NOMO-1 (cell line): ENCODE measurements around the gene BRD3OS.

Experiments used
- DNase-seq, 2 experiments: peaks; one replicate each; lab custom pipeline; 2025; ENCODE audit not compliant: unreplicated experiment in 2 of 2; lab: John Stamatoyannopoulos, UW

BRD3OS gene, protein sequence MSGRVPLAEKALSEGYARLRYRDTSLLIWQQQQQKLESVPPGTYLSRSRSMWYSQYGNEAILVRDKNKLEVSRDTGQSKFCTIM

DNA sequence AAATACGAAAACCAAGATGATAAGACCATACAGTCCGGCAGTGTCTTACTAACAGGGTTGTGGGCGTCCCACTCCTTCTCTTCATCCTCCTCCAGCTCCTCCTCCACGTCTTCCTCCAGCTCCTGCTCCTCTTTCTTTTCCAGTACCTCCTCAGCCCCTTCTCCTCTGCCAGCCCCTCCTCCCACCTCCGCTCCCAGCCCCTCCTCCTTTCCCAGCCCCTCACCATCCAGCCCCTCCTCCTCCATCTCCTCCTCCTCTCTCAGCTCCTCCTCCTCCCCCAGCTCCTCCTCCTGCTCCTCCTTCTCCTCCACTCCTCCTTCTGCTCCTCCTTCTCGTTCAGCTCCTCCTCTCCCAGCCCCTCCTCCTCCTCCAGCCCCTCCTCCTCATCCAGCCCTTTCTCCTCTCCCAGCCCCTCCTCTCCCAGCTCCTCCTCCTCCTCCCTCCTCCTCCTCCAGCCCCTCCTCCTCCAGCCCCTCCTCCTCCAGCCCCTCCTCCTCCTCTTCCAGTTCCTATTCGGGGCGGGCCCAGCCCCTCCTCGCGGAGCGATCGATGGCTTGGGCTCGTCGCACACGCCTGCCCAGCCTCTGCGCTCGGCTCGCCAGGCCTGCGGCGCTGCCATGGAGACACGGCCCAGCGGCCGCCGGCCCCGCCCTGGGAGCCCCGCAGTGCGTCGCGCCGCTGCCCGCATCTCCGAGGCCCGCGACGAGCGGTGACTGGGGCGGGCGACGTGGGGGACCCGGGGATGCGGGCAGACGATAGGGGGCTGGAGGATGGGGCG is at the start of gene BRD3OS:
Gene BRD3OS, plus strand, starts transcription at position 654 of the 778 bp plus-strand sequence. CDS start 1,267 bp downstream, outside the sequence.
- DNase-seq = peak; percentile 95 to 96

DNA sequence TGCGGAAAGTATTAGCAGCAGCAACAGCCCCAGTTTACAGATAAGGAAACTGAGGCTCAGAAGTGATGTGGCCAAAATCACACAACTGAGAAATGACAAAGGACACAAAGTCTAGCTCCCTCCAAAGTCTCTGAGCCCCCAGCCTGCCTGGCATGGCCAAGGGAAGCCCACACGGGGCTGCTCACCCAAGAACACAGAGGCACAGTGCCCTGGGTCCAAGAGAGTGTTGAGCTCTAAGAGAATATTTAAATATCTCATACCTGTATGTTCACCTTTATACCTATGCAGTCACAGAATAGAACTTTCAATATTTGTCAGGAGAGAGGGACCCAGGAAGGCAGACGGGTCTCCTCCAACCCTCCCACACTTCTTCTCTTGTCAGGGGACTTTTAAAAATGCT is 49.8 kb upstream of the BRD3OS start:
- DNase-seq = no peak

DNA sequence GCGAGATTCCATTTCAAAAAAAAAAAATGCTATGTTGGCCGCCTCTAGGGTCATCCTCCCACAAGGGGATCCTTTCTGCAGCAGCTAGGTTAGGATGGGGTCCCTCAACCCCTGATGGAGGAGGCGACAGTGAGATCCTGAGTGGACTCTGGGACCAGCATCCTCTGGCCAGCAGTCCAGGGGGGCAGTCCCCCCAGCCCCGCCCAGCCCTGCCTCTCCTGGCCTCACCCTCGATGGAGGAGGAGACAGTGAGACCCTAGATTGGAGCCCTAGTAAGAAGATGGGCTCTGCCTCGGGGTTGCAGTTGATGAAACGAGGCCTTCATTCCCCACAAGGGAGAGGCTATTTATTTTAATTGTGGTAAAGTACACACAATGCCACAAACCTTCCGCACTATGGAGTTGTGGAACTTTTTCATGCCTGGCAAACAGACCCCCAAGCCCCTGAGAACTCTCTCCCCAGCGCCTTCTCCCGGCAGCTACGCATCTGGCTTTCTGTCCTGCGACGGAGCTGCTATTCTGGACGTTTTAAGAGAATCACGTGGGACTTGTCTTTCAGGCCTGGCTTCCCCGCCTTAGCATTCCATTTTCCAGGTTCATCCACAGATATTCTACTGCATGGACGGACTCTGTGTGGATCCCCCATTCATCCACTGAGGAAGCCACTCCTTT is 49.0 kb upstream of the BRD3OS start:
- DNase-seq = no peak

DNA sequence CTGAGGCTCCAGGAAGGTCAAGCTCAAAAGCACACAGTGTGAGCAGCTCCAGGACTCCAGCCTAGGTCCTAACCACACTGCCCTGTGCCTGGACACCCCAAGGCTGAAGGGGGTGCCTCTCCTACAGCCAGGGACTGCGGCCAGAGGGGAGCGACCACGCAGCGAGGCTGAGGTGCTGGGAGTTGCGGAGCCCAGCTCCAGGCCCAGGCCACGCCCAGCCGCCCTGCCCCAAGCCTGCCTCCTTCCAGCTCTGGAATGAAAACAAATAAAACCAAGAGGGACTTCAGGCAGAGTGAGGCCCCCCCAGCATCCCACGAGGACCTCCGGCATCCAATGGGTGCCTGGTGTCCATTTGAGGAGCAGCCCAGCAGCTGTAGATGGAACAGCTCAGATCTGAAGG is 48.4 kb upstream of the BRD3OS start:
- no peak for DNase-seq

DNA sequence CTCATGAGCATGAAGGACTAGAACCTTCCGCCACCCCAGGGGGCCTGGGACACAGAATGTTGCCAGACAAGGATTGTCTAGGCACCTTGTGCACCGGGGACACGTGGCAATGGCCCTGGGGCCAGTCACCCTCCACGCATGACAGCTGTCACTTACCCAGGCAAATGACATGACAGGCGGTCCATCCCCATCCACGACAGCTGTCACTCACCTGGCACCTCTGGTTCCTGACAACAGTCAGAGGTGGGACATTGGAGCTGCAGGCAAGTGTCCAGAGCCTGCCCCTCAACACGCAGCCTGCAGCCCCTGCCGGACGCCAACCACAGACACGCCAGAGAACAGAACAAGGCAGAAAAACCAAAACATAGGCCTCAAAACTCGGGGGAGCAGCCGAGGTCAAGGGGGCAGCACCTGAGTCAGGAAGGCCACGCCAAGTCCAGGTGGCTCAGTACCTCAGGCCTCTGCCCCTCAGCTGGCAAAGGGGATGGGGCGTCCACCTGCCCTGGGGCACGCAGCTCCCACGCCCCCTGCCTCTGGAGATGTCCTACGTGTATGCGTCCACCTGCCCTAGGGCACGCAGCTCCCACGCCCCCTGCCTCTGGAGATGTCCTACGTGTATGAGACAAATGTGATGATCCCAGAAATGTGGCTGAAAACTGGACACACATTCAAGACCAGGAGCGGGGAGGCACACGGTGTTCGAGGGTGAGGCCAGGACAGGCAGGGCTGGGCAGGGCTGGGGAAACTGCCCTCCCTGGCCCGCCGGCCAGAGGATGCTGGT is 47.7 kb upstream of the BRD3OS start:
- no peak for DNase-seq

DNA sequence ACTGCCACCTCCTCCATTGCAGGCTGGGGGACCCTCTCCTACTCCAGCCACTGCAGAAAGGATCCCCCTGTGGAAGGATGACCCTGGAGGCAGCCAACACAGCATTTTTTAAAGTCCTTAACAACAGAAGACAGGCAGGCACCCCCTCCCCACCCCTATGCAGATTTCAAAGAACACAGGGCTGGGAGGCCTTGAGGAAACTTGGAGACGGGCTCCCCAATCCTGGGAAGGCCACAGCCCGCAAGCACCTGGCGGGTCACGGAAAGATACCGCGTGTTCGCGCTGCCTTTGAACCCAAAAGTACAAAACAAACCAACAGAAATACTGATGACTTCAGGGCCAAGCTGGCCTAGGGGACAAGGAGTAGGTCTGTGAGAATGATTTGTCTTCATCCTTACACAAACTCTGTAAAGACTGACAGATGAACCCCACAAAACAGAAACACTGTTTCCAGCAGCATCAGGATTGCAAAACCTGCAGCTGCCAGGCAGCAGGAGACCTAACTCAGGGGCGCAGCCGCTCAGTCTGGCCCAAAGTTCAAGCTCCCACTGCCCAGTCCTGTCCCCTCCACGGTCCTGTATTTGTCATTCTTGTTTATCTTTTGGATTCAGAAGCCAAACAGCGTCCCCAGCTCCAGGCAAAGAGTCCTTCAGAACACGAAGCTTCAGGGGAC is 46.9 kb upstream of the BRD3OS start:
- no peak for DNase-seq

DNA sequence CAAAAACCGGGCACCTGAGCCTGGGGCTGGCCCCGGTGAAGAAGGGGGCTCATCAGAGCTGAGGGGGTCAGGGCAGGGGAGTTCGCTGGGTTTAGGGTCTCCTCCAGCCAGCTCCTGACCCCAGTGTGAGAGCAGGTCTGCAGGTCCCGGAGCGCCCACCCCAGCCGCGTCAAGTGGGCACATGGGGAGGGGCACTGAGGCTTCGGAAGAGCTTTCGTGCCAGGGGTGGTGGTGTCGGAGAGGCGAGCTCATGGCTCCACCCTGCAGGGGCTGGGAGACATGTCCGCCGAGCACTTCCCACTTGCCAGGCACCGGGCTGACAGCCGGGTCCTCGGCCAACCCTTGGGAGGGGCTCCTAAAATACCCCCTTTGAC is 46.4 kb upstream of the BRD3OS start:
- no peak for DNase-seq

DNA sequence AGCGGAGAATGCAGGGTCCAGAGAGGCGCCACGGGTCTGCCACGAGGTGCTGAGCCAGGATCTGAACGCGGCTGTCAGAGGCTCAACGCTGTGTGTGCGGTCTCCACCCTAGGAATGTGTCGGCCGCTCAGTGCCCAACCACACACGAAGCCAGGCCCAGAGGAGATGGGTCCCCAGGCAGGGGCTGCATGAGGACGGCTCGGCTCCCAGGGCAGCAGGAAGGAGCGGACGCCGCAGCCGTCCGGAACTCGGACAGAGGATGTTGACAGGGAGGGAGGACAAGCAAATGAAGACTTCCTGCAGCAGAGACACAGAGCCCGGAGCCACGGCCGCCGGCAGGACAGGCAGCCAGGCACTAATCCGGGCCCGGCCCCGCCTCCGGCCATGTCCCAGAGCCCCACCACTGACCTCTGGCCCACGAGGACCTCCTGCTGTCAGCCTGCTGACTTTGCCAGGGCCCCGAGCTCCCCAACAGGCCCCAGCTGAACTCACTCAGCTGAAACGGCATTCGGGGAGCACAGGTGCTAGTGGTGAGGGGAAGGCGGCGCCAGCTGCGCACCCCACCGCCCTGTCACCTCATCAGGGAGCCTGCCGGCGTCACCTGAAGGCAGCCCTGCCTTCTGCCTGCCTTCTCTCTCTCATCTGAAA is 45.9 kb upstream of the BRD3OS start:
- DNase-seq = no peak

DNA sequence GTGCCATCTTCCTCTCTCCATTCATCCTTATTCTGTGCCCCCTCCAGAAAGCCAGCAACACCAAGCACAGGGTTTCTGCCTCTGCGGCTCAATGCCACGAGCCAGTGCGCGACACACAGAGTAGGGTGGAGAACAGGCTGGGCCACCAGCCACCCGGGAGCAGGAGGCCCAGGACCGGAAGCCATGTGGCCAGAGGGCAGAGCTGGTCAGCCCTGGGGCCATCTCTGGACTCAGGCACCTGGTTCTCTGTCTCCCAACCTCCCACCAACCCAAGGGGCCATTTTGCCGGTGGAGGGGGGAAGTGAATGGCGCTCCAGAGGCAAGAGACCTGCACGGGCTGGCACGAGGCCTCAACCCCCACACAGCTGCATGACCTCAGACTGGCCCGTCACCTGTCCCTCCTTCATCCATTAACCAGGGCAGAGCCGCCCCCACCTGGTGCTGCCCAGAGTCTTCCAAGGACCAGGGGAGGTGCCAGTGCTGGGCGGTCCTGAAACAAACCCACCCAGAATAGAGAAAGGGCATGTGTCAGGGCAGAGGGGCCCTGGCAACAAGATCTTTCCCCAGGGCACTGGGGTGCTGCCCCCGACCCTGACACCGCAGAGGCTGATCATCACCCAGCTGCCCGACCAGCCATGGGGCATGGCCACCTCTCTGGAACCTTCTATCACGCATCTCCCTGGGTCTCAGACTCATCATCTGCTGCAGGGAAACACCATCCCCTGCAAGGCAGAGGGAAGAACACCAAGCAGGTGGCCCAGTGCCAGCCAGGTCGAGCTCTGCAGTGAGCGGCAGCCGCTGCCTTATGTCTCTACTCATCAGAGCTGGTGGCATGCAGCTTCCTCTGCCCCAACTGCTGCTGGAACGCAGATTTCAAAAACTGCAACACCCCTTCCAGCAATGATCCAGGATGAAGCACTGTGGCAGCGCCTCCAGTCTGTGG is 45.1 kb upstream of the BRD3OS start:
- DNase-seq = no peak

DNA sequence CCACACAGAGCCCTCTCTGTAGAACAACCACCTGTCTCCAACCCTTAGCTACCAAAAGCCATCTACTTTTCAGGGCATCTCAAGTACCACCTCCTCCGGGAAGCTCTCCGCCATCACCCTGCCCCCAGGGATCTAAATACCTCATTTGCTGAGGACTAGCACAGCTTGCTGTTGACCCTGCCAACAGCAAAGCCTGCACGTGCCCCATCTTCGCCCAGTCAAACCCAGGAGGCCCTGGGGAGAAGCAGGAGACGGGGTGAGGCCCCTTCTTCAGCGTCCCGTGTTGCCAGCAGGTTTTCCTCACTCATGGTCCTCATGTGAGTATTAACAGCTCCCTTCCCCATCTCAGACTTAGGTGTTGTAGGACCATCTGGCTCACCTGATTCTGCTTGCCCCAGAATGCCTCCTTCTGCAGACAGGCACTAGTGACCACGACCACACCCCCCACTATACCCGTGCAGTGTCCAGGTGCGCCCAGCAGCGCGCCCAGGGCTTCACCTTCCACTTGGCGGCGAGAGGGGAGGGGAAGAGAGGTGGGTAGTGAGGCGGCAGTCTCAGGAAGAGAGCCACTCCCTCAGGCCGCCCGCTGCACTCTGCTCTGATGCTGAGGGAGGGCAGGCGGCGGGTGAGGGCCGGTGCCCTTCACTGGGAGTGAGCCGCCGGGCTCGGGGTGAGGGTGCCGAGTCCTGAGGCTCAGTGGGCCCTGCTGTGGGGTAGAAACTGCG is 44.3 kb upstream of the BRD3OS start:
- no peak for DNase-seq

DNA sequence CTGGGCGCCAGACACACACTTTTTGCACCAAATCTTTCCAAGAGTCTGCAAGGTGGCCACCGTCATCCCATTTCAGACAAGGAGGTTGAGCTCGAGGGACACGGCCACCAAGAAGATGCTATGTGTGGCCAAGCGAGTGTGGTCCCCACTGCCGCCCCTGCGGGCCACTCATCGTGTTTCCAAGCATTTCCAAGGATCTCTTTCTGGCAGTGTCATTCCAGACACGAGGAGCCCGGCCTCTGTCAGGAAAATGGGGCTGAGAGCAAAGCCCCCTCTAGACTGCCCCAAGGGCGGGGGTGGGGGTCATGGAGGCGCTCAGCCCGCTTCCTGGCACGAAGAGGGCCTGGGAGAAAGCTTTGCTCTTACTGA is 43.7 kb upstream of the BRD3OS start:
- no peak for DNase-seq

DNA sequence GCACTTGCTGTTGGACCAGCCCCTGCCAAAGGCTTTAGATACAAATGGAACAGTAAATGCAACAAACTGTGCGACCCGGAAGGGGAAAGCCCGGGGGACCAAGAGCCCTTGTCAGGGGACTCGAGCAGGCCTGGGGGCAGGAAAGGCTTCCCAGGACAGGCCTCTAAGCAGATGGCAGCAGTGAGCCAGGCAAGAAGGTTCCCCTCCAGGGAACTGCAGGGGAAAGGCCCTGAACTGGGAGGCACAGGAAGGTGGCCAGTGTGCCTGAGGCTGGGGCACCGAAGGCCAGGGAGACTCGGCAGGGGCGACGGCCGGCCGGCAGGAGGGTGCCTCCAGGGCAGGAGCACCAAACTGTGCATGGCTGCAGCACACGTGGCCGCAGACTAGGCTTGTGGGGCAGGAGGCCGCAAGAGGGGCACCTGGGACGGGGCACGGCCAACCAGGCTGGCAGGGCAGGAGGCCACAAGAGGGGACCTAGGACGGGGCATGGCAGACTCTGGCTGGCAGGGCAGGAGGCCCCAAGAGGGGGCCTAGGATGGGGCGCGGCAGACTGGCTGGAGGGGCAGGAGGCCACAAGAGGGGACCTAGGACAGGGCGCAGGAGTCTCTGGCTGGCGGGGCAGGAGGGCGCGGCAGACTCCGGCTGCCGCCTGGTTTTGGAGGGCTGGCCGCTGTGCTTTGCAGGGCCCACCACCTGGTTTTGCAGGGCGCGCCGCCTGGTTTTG is 43.2 kb upstream of the BRD3OS start:
- no peak for DNase-seq

DNA sequence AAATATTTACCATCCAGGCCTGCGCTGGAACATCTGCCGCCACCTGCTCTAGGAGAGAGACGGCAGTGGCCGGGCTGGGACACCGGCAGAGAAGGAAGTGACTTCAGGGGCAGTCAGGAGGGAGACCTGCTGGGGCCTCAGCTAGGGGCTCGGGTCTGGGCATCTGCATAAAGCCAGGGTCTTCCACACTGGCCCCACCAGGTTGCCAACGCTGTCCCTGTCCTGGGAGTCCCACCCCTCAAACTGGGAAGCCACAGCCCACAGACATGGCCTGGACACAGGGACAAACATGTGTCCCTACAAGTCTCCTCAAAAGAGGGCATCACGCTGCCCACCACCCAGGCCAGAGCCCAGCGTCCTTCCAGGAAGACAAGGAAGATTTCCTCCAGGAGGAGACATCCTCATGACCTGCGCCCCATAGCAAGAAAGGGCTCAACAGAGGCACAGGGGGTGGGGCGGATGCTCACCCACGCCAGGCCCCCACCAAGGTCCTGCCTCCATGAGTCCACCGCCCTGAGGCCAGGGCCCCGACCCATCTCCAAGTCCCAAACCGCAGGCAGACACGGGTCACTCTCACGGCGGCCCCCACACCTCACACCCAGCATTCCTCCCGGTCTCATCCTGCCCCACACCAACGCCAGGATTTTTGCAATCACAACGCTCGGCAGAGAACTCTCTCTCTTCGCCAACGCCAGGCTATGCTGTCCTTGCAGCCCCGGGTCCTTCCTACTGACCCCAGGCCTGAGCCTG is 42.1 kb upstream of the BRD3OS start:
- no peak for DNase-seq

DNA sequence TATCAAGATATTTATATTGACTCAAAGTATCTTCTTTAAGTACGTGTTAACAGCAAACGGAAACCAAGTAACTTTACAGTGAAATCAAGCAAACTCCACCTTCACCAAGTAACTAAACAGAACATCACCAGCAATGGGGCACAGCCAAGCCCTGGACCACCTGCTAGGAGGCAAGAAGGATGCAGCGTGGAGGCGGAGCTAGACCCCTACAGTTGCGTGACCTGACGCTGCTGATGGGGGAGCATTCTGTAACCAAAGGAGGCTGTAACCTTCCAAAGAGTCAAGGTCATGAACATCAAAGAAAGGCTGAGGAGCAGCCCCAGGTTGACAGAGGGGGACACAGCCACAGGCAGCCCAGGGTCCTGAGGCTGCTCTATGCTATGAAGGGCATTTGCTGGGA is 39.2 kb upstream of the BRD3OS start:
- no peak for DNase-seq

DNA sequence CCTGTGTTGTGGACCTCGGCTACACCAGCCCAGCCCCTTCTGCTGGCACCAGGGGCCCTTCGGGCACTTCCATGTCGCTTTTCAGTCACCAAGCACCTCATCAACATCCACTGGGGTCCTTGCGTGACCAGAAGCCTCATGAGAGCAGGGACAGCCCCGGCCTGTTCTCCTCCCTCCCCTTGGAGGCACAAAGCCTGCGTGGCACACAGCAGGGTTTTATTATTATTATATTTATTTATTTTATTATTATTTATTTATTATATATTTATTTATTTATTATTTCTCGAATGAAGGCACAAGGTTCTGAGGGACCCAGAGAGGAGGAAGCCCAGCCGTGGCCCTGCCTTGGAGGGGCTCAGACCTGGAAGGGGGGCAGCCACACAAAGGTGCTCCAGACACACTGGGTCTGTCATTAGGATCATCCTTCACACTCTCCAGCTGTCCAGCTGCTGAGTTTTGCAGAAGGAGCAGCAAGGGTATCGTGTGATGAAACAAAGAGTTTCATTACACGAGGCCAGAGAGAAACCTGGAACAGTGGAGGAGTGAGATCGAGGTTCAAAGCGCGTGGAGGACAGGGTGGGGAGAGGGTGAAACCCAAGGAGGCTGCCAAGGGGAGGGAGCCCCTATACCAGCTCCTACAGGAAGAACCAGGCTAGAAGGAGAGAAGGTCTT is 38.4 kb upstream of the BRD3OS start:
- no peak for DNase-seq

DNA sequence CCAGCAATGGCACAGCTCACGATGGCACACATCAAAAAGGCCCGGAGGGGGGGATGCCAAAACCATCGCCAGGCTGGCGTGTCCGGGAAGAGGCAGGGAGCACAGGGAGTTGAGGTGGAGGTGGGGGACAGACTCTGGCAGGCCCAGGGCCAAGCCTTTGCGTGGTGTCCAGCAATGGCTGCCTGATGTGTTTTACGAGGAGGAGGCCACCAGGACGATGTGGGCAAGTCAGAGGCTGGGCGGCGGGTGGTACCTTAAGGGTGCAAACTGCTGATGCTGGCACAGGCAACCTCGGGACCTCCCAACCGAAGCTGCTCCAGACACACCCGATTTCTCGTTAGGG is 37.9 kb upstream of the BRD3OS start:
- DNase-seq = no peak
